Activated CD8-positive, alpha-beta memory T cell treated with anti-CD3 and anti-CD28 coated beads for 36 hours (primary cell): ENCODE data around the gene CAPN14. TPM values are rescaled to one million over a fixed set of nuclear protein-coding genes. Genes with fewer than 3 reads are reported as not detected.
"Not testable (repeated sequence)": the region's sequence is repeated elsewhere in the genome, so short reads cannot be mapped to it uniquely, and the experiment has no call there.

Source experiments
- CTCF ChIA-PET: fragments of 350-600 bp; sonication (Branson Sonifier 250); formaldehyde crosslinking; loops from one replicate; lab custom pipeline; 2021; ENCODE audit warnings: antibody characterized with exemption; lab: Charles Lee
- POLR2A ChIA-PET: fragments of 350-600 bp; sonication (Branson Sonifier 250); formaldehyde crosslinking; loops from one replicate; lab custom pipeline; 2021; ENCODE audit warnings: antibody characterized with exemption; lab: Charles Lee
- total RNA-seq, 2 experiments: library from RNA; stranded (reverse); gene quantifications; one replicate each; pipeline ENCODE4 v1.2.3, GENCODE V29; 2021

The CAPN14 gene
- total RNA-seq, 2 experiments from 2014 or later, result 0.29 to 0.30 TPM

GRCh38 chr2:31205186-31205585 lies 12.1 kb downstream of the CAPN14 start:
- POLR2A ChIA-PET, result no interaction called here
- CTCF ChIA-PET, result no interaction called here

GRCh38 chr2:31204783-31205182 lies 12.5 kb downstream of the CAPN14 start:
- POLR2A ChIA-PET, result no interaction called here
- CTCF ChIA-PET, result no interaction called here

GRCh38 chr2:31203916-31204315 lies 13.4 kb downstream of the CAPN14 start:
- CTCF ChIA-PET, result no interaction called here
- POLR2A ChIA-PET, result no interaction called here

- POLR2A ChIA-PET, result no interaction called here
- CTCF ChIA-PET, result no interaction called here
These were observed 14.5 kb downstream of the CAPN14 start for GRCh38 chr2:31202833-31203232.

- ChIA-PET CTCF (no interaction called here), POLR2A (no interaction called here)
These were observed 15.3 kb downstream of the CAPN14 start for GRCh38 chr2:31202041-31202440.

GRCh38 chr2:31200972-31201371 lies 16.3 kb downstream of the CAPN14 start:
- ChIA-PET CTCF (no interaction called here), POLR2A (no interaction called here)

- ChIA-PET POLR2A (no interaction called here), CTCF (interaction anchor here (1.1 kb wide), 1 partner anchor 29 kb away, joined by 3 read pairs; no protein-coding TSS in a partner anchor)
These were observed 18.1 kb downstream of the CAPN14 start for GRCh38 chr2:31199206-31199605.

- ChIA-PET CTCF (no interaction called here), POLR2A (no interaction called here)
These were observed 19.6 kb downstream of the CAPN14 start for GRCh38 chr2:31197669-31198068.

GRCh38 chr2:31197166-31197565 lies 20.1 kb downstream of the CAPN14 start:
- CTCF ChIA-PET, result no interaction called here

GRCh38 chr2:31196622-31197021 lies 20.7 kb downstream of the CAPN14 start:
- ChIA-PET CTCF (no interaction called here), POLR2A (no interaction called here)

More at GRCh38 chr2:31197166-31197565, 20.1 kb downstream of the CAPN14 start:
- POLR2A ChIA-PET, result no interaction called here

GRCh38 chr2:31193806-31194205 lies 23.5 kb downstream of the CAPN14 start:
- CTCF ChIA-PET, result interaction anchor here (0.8 kb wide), 1 partner anchor 29 kb away, joined by 3 read pairs; no protein-coding TSS in a partner anchor
- POLR2A ChIA-PET, result no interaction called here

GRCh38 chr2:31192851-31193392 lies 24.4 kb downstream of the CAPN14 start:
- ChIA-PET CTCF (interaction anchor here (0.8 kb wide), 1 partner anchor 30 kb away, joined by 3 read pairs; no protein-coding TSS in a partner anchor), POLR2A (no interaction called here)

- ChIA-PET POLR2A (no interaction called here), CTCF (no interaction called here)
These were observed 24.9 kb downstream of the CAPN14 start for GRCh38 chr2:31192396-31192795.

GRCh38 chr2:31191931-31192330 lies 25.4 kb downstream of the CAPN14 start:
- ChIA-PET POLR2A (no interaction called here), CTCF (interaction anchor here (0.7 kb wide), 1 partner anchor 508 kb away, joined by 3 read pairs; no protein-coding TSS in a partner anchor)

- ChIA-PET POLR2A (no interaction called here), CTCF (no interaction called here)
These were observed 27.1 kb downstream of the CAPN14 start for GRCh38 chr2:31190188-31190587.

GRCh38 chr2:31189141-31189540 lies 28.2 kb downstream of the CAPN14 start:
- CTCF ChIA-PET, result no interaction called here
- POLR2A ChIA-PET, result no interaction called here

- POLR2A ChIA-PET, result no interaction called here
- CTCF ChIA-PET, result no interaction called here
These were observed 29.2 kb downstream of the CAPN14 start for GRCh38 chr2:31188131-31188530.

GRCh38 chr2:31187166-31187565 lies 30.1 kb downstream of the CAPN14 start:
- POLR2A ChIA-PET, result no interaction called here
- CTCF ChIA-PET, result no interaction called here

GRCh38 chr2:31183973-31184372 lies 33.3 kb downstream of the CAPN14 start:
- POLR2A ChIA-PET, result not testable (repeated sequence)

GRCh38 chr2:31176742-31177141 lies 40.6 kb downstream of the CAPN14 start:
- ChIA-PET POLR2A (no interaction called here), CTCF (interaction anchor here (1.3 kb wide), 1 partner anchor 157 kb away, joined by 5 read pairs; no protein-coding TSS in a partner anchor)

More at GRCh38 chr2:31183973-31184372, 33.3 kb downstream of the CAPN14 start:
- CTCF ChIA-PET, result not testable (repeated sequence)

- POLR2A ChIA-PET, result no interaction called here
- CTCF ChIA-PET, result interaction anchor here (0.5 to 5.8 kb wide), 5 partner anchors 9 to 460 kb away, joined by 3 to 21 read pairs (median 5); no protein-coding TSS in a partner anchor
These were observed 46.2 kb downstream of the CAPN14 start for GRCh38 chr2:31171142-31171541.
